ENCODE data around the gene TRPM8. TPM values are rescaled to one million over a fixed set of nuclear protein-coding genes. Genes with fewer than 3 reads are reported as not detected.

TRPM8 gene
- total and polyA plus RNA-seq, 2 experiments from 2014 or later: 0.11 to 0.14 TPM

DNA sequence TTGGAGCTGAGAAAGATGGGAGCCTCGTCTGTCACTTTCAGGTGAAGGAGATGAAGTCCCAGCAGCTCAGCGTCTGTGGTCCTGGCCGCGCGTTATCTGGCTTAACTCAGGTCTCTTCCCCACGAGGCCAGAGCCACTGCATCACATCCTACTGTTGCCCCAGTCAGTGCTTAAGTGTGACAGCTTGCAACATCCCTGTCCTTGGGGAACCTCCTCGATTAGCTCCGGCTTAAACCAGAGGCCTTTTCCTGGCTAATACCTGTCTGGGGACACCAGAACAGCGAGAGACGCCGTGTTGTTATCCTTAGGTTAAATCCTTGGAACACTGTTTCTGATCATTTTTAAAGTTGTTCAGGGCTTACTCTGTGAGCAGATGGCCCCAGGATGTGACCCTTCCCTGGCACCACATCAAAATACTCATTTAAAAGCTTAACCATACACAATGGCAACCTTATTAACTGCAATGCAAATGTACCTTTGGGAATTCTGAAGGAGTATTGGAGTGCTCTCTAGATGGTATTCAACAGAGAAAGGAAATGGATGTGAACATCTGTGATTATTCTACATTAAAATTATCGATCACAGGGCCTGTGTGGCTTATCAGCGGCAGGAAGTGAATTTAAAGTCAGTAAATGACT is 72.2 kb downstream of the TRPM8 start:
- no peaks in the 10 kb centered on the region for H4K20me1 ChIP-seq (replicated peaks; ENCODE audit: insufficient read depth)
- no peaks in the 10 kb centered on the region for H3K9me2 ChIP-seq (ENCODE audit: insufficient read depth)
- no peak overlapping the region for H3K4me3 ChIP-seq
- Mint-ChIP-seq H3K27ac (no peak overlapping the region), H3K4me1 (no peaks in the 10 kb centered on the region), H3K4me3 (no peak overlapping the region), H3K27me3 (ENCODE audit: insufficient read depth, low read depth, poor library complexity) (peaks cover 4% of the 10 kb centered on the region), H3K36me3 (ENCODE audit: low read depth) (peaks cover 9% of the 10 kb centered on the region; the same call in 2 of the 3 replicates), H3K9me3 (peaks cover 33% of the 10 kb centered on the region)
- H3K79me2 ChIP-seq (replicated peaks; ENCODE audit: insufficient read depth): no peaks in the 10 kb centered on the region
- H3K27me3 ChIP-seq (ENCODE audit: insufficient read depth): no peaks in the 10 kb centered on the region
- H3F3A ChIP-seq (replicated peaks; ENCODE audit: low read depth): no peaks in the 10 kb centered on the region
- H3K36me3 ChIP-seq (ENCODE audit: insufficient read depth): no peaks in the 10 kb centered on the region
- DNase-seq (ENCODE audit: low spot score) (no peak), ATAC-seq (no peak)
- H3K4me1 ChIP-seq (ENCODE audit: insufficient read depth): no peaks in the 10 kb centered on the region
- no peak overlapping the region for H2AFZ ChIP-seq
- no peak for TF ChIP-seq ZNF114 (CRISPR knock-in tag; IDR thresholded peaks at IDR 0.05)
- TF ChIP-seq EZH2 (IDR thresholded peaks at IDR 0.05; ENCODE audit: low read depth, unreplicated experiment): no peak
- no peak for TF ChIP-seq POLR2AphosphoS5 (IDR thresholded peaks at IDR 0.05; ENCODE audit: low read depth)
- no peak for TF ChIP-seq JUNB (IDR thresholded peaks at IDR 0.05; ENCODE audit: unreplicated experiment)
- TF ChIP-seq, protein P1, sequence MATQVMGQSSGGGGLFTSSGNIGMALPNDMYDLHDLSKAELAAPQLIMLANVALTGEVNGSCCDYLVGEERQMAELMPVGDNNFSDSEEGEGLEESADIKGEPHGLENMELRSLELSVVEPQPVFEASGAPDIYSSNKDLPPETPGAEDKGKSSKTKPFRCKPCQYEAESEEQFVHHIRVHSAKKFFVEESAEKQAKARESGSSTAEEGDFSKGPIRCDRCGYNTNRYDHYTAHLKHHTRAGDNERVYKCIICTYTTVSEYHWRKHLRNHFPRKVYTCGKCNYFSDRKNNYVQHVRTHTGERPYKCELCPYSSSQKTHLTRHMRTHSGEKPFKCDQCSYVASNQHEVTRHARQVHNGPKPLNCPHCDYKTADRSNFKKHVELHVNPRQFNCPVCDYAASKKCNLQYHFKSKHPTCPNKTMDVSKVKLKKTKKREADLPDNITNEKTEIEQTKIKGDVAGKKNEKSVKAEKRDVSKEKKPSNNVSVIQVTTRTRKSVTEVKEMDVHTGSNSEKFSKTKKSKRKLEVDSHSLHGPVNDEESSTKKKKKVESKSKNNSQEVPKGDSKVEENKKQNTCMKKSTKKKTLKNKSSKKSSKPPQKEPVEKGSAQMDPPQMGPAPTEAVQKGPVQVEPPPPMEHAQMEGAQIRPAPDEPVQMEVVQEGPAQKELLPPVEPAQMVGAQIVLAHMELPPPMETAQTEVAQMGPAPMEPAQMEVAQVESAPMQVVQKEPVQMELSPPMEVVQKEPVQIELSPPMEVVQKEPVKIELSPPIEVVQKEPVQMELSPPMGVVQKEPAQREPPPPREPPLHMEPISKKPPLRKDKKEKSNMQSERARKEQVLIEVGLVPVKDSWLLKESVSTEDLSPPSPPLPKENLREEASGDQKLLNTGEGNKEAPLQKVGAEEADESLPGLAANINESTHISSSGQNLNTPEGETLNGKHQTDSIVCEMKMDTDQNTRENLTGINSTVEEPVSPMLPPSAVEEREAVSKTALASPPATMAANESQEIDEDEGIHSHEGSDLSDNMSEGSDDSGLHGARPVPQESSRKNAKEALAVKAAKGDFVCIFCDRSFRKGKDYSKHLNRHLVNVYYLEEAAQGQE (IDR thresholded peaks at IDR 0.05; ENCODE audit: unreplicated experiment): no peak
- no peak for TF ChIP-seq CREB1 (CRISPR knock-in tag; IDR thresholded peaks at IDR 0.05; ENCODE audit: low read depth)
- TF ChIP-seq ZNF331 (CRISPR knock-in tag; IDR thresholded peaks at IDR 0.05; ENCODE audit: low read depth): no peak
- TF ChIP-seq, protein P2, sequence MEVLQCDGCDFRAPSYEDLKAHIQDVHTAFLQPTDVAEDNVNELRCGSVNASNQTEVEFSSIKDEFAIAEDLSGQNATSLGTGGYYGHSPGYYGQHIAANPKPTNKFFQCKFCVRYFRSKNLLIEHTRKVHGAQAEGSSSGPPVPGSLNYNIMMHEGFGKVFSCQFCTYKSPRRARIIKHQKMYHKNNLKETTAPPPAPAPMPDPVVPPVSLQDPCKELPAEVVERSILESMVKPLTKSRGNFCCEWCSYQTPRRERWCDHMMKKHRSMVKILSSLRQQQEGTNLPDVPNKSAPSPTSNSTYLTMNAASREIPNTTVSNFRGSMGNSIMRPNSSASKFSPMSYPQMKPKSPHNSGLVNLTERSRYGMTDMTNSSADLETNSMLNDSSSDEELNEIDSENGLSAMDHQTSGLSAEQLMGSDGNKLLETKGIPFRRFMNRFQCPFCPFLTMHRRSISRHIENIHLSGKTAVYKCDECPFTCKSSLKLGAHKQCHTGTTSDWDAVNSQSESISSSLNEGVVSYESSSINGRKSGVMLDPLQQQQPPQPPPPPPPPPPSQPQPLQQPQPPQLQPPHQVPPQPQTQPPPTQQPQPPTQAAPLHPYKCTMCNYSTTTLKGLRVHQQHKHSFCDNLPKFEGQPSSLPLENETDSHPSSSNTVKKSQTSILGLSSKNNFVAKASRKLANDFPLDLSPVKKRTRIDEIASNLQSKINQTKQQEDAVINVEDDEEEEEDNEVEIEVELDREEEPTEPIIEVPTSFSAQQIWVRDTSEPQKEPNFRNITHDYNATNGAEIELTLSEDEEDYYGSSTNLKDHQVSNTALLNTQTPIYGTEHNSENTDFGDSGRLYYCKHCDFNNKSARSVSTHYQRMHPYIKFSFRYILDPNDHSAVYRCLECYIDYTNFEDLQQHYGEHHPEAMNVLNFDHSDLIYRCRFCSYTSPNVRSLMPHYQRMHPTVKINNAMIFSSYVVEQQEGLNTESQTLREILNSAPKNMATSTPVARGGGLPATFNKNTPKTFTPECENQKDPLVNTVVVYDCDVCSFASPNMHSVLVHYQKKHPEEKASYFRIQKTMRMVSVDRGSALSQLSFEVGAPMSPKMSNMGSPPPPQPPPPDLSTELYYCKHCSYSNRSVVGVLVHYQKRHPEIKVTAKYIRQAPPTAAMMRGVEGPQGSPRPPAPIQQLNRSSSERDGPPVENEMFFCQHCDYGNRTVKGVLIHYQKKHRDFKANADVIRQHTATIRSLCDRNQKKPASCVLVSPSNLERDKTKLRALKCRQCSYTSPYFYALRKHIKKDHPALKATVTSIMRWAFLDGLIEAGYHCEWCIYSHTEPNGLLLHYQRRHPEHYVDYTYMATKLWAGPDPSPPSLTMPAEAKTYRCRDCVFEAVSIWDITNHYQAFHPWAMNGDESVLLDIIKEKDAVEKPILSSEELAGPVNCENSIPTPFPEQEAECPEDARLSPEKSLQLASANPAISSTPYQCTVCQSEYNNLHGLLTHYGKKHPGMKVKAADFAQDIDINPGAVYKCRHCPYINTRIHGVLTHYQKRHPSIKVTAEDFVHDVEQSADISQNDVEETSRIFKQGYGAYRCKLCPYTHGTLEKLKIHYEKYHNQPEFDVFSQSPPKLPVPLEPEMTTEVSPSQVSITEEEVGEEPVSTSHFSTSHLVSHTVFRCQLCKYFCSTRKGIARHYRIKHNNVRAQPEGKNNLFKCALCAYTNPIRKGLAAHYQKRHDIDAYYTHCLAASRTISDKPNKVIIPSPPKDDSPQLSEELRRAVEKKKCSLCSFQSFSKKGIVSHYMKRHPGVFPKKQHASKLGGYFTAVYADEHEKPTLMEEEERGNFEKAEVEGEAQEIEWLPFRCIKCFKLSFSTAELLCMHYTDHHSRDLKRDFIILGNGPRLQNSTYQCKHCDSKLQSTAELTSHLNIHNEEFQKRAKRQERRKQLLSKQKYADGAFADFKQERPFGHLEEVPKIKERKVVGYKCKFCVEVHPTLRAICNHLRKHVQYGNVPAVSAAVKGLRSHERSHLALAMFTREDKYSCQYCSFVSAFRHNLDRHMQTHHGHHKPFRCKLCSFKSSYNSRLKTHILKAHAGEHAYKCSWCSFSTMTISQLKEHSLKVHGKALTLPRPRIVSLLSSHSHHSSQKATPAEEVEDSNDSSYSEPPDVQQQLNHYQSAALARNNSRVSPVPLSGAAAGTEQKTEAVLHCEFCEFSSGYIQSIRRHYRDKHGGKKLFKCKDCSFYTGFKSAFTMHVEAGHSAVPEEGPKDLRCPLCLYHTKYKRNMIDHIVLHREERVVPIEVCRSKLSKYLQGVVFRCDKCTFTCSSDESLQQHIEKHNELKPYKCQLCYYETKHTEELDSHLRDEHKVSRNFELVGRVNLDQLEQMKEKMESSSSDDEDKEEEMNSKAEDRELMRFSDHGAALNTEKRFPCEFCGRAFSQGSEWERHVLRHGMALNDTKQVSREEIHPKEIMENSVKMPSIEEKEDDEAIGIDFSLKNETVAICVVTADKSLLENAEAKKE (CRISPR knock-in tag; IDR thresholded peaks at IDR 0.05): no peak
- no peak overlapping the region for H3K4me2 ChIP-seq
- no peak overlapping the region for H3K27ac ChIP-seq (ENCODE audit: low read depth)

All from GM23338 (cell line).